ENCODE measurements around the gene NRXN3.

- TF ChIP-seq TAF1 (IDR thresholded peaks at IDR 0.05; ENCODE audit: low read depth) (no peak), POLR2AphosphoS5 (IDR thresholded peaks at IDR 0.05) (no peak)
These were observed 1207.8 kb downstream of the NRXN3 start for GRCh38 chr14:79378020-79378419.
